ENCODE data around the gene CFAP298. TPM values are rescaled to one million over a fixed set of nuclear protein-coding genes. Genes with fewer than 3 reads are reported as not detected.

Gene CFAP298
- total and polyA plus RNA-seq, 2 of the 13 experiments (the other 11 are each of a cell fraction or from before 2014, with no cell fraction given), result 21.2 to 62.2 TPM

DNA sequence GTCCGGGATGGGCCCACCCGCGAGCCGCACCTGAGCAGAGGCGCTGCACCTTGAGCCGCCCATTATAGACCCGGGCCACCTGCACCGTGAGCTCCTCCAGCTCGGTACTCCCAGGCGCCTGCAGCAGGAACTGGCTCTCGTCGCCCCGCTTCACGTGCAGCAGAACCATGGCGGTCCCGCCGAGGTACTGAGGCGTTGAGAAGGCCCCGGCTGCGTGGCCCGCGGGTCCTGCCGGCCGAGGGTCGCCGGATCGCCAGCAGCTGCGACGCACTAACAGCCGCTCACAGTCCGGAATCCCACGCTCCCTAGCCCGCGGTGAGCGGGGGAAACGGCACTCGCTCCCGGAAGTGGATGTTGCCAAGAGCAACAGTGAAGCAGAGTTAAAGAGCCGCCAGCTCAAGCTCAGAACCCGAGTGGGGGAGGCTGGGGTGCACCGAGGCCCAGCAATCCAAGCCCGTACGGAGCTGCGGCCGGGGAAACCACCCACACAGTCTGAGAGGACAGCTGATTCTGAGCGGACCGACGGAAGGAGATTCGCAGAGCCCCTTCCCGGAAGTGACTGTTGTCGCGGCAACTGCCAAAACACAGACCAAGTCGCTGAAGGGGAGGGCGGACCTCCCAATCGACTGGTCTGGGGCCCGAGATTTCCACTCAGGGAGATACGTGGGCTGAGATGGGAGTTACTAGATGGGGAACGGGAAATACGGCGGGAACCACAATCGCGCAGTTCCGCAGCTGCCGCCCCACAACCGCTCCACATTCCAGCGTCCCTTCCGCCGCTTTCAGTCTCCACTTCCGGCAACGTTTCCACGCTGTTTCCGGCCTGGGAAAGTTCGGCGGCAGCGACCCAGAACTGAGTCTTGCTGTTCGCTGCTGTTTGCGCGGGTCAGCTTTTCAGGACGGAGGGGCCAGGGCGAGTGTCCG is at the start of gene CFAP298 (continued):
- TF ChIP-seq, protein P1, sequence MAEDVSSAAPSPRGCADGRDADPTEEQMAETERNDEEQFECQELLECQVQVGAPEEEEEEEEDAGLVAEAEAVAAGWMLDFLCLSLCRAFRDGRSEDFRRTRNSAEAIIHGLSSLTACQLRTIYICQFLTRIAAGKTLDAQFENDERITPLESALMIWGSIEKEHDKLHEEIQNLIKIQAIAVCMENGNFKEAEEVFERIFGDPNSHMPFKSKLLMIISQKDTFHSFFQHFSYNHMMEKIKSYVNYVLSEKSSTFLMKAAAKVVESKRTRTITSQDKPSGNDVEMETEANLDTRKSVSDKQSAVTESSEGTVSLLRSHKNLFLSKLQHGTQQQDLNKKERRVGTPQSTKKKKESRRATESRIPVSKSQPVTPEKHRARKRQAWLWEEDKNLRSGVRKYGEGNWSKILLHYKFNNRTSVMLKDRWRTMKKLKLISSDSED (CRISPR knock-in tag; IDR thresholded peaks at IDR 0.05), result 0 out of 2 replicates have a peak, but pooled peaks have one; percentile 41
- no peak for TF ChIP-seq ZBTB3 (CRISPR knock-in tag; IDR thresholded peaks at IDR 0.05; ENCODE audit: borderline replicate concordance, low read depth)
- peak; percentile 17; the same call in 1 of the 2 replicates for TF ChIP-seq CREB1 (IDR thresholded peaks at IDR 0.05)
- peak; percentile 89 for TF ChIP-seq CREB1 (CRISPR knock-in tag; IDR thresholded peaks at IDR 0.05)
- no peak for TF ChIP-seq ZFP36 (IDR thresholded peaks at IDR 0.05; ENCODE audit: borderline replicate concordance, low read depth, low read length, partially characterized antibody)
- TF ChIP-seq RFX5 (IDR thresholded peaks at IDR 0.05; ENCODE audit: low read depth, low read length), result 0 out of 2 replicates have a peak, but pooled peaks have one; percentile 29
- no peak for TF ChIP-seq DNMT1 (CRISPR knock-in tag; IDR thresholded peaks at IDR 0.05)
- no peak for TF ChIP-seq NPAS2 (CRISPR knock-in tag; IDR thresholded peaks at IDR 0.05; ENCODE audit: borderline replicate concordance)
- TF ChIP-seq, protein P2, sequence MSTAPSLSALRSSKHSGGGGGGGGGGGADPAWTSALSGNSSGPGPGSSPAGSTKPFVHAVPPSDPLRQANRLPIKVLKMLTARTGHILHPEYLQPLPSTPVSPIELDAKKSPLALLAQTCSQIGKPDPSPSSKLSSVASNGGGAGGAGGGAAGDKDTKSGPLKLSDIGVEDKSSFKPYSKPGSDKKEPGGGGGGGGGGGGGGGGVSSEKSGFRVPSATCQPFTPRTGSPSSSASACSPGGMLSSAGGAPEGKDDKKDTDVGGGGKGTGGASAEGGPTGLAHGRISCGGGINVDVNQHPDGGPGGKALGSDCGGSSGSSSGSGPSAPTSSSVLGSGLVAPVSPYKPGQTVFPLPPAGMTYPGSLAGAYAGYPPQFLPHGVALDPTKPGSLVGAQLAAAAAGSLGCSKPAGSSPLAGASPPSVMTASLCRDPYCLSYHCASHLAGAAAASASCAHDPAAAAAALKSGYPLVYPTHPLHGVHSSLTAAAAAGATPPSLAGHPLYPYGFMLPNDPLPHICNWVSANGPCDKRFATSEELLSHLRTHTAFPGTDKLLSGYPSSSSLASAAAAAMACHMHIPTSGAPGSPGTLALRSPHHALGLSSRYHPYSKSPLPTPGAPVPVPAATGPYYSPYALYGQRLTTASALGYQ (CRISPR knock-in tag; IDR thresholded peaks at IDR 0.05), result no peak; the same call in 1 of the 2 replicates
- peak; percentile 85; the same call in 1 of the 2 replicates for TF ChIP-seq ZNF816 (CRISPR knock-in tag; IDR thresholded peaks at IDR 0.05; ENCODE audit: borderline replicate concordance)
- TF ChIP-seq, protein P3, sequence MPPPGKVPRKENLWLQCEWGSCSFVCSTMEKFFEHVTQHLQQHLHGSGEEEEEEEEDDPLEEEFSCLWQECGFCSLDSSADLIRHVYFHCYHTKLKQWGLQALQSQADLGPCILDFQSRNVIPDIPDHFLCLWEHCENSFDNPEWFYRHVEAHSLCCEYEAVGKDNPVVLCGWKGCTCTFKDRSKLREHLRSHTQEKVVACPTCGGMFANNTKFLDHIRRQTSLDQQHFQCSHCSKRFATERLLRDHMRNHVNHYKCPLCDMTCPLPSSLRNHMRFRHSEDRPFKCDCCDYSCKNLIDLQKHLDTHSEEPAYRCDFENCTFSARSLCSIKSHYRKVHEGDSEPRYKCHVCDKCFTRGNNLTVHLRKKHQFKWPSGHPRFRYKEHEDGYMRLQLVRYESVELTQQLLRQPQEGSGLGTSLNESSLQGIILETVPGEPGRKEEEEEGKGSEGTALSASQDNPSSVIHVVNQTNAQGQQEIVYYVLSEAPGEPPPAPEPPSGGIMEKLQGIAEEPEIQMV (CRISPR knock-in tag; IDR thresholded peaks at IDR 0.05; ENCODE audit: low read depth), result peak; percentile 50
- peak; percentile 58; the same call in 1 of the 2 replicates for TF ChIP-seq FOXK2 (IDR thresholded peaks at IDR 0.05)
- peak; percentile 65; the same call in 1 of the 2 replicates for TF ChIP-seq HDAC2 (CRISPR knock-in tag; IDR thresholded peaks at IDR 0.05)
- TF ChIP-seq, protein P4, sequence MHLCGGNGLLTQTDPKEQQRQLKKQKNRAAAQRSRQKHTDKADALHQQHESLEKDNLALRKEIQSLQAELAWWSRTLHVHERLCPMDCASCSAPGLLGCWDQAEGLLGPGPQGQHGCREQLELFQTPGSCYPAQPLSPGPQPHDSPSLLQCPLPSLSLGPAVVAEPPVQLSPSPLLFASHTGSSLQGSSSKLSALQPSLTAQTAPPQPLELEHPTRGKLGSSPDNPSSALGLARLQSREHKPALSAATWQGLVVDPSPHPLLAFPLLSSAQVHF (CRISPR knock-in tag; IDR thresholded peaks at IDR 0.05), result peak; percentile 91
- peak; percentile 92 for TF ChIP-seq PHF8 (CRISPR knock-in tag; IDR thresholded peaks at IDR 0.05)
- peak; percentile 32; the same call in 1 of the 2 replicates for TF ChIP-seq ZNF772 (CRISPR knock-in tag; IDR thresholded peaks at IDR 0.05)
- TF ChIP-seq, protein P5, sequence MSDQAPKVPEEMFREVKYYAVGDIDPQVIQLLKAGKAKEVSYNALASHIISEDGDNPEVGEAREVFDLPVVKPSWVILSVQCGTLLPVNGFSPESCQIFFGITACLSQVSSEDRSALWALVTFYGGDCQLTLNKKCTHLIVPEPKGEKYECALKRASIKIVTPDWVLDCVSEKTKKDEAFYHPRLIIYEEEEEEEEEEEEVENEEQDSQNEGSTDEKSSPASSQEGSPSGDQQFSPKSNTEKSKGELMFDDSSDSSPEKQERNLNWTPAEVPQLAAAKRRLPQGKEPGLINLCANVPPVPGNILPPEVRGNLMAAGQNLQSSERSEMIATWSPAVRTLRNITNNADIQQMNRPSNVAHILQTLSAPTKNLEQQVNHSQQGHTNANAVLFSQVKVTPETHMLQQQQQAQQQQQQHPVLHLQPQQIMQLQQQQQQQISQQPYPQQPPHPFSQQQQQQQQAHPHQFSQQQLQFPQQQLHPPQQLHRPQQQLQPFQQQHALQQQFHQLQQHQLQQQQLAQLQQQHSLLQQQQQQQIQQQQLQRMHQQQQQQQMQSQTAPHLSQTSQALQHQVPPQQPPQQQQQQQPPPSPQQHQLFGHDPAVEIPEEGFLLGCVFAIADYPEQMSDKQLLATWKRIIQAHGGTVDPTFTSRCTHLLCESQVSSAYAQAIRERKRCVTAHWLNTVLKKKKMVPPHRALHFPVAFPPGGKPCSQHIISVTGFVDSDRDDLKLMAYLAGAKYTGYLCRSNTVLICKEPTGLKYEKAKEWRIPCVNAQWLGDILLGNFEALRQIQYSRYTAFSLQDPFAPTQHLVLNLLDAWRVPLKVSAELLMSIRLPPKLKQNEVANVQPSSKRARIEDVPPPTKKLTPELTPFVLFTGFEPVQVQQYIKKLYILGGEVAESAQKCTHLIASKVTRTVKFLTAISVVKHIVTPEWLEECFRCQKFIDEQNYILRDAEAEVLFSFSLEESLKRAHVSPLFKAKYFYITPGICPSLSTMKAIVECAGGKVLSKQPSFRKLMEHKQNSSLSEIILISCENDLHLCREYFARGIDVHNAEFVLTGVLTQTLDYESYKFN (CRISPR knock-in tag; conservative IDR thresholded peaks at IDR 0.05), result no peak; the same call in 1 of the 2 replicates
- TF ChIP-seq AHR (CRISPR knock-in tag; IDR thresholded peaks at IDR 0.05), result no peak
- peak; percentile 94 for TF ChIP-seq ZFY (CRISPR knock-in tag; IDR thresholded peaks at IDR 0.05)

Data from HepG2 (cell line).